HEK293 (cell line): ENCODE measurements around the gene OR51L1.

Experiments
- CTCF ChIA-PET: fragments of 350-600 bp; formaldehyde crosslinking; extraction: SDS; loops from one replicate; lab custom pipeline; 2021; ENCODE audit warnings: antibody characterized with exemption; lab: Yijun Ruan, JAX
- POLR2A ChIA-PET: fragments of 300-600 bp; formaldehyde crosslinking; extraction: SDS; loops from one replicate; lab custom pipeline; 2020; ENCODE audit warnings: antibody characterized with exemption, inconsistent platforms; lab: Yijun Ruan, JAX
- H3K27ac ChIP-seq: fragments of 200-500 bp; sonication (Bioruptor generic); 2 replicates; pipeline ENCODE4 v1.5.1; 2014; ENCODE audit warnings: low read depth, low read length, control low read depth, inconsistent platforms; ENCODE audit errors: extremely low read depth
- H3K36me3 ChIP-seq, 2 experiments: fragments of 200-500 bp in 1 of 2; sonication (Bioruptor generic) in 1 of 2; 1 replicate in 1 of 2; 2 replicates in 1 of 2; pipeline ENCODE4 v1.5.1; 2014 to 2017; ENCODE audit warnings: inconsistent platforms in 2 of 2, low read length in 2 of 2; ENCODE audit not compliant: control insufficient read depth in 2 of 2, insufficient read depth in 1 of 2
- H3K4me1 ChIP-seq: fragments of 200-500 bp; sonication (Bioruptor generic); 2 replicates; pipeline ENCODE4 v1.5.1; 2014; ENCODE audit warnings: mild to moderate bottlenecking, low read length, inconsistent platforms; ENCODE audit not compliant: control insufficient read depth, insufficient read depth
- H3K4me3 ChIP-seq: 2 replicates; pipeline ENCODE4 v1.5.1; 2011; ENCODE audit warnings: low read depth, mild to moderate bottlenecking, control low read depth, low read length, moderate library complexity
- H3K9me3 ChIP-seq: fragments of 200-500 bp; sonication (Bioruptor generic); 2 replicates; pipeline ENCODE4 v1.5.1; 2014; ENCODE audit warnings: low read depth, low read length, inconsistent platforms; ENCODE audit not compliant: control insufficient read depth, insufficient read depth
- ELK4 ChIP-seq: IDR thresholded peaks from 2 replicates; pipeline ENCODE4 v1.6.1; 2011; ENCODE audit warnings: mild to moderate bottlenecking, low read depth, low read length, borderline replicate concordance
- KLF1 ChIP-seq: fragments of 450-650 bp; formaldehyde crosslinking; IDR thresholded peaks from 2 replicates; pipeline ENCODE4 v1.5.1; 2016; ENCODE audit warnings: missing biosample characterization, missing genetic modification characterization
- KLF7 ChIP-seq: fragments of 450-650 bp; formaldehyde crosslinking; IDR thresholded peaks from 2 replicates; pipeline ENCODE4 v1.5.1; 2016; ENCODE audit warnings: missing biosample characterization, missing genetic modification characterization, borderline replicate concordance
- OVOL3 ChIP-seq: fragments of 450-650 bp; formaldehyde crosslinking; IDR thresholded peaks from 2 replicates; pipeline ENCODE4 v1.5.1; 2016; ENCODE audit warnings: missing biosample characterization, missing genetic modification characterization
- SCRT1 ChIP-seq: fragments of 450-650 bp; formaldehyde crosslinking; IDR thresholded peaks from 2 replicates; pipeline ENCODE4 v1.5.1; 2016; ENCODE audit warnings: missing biosample characterization, missing genetic modification characterization, borderline replicate concordance
- SP7 ChIP-seq: fragments of 450-650 bp; formaldehyde crosslinking; IDR thresholded peaks from 2 replicates; pipeline ENCODE4 v1.5.1; 2016; ENCODE audit warnings: missing biosample characterization, missing genetic modification characterization
- ZBTB8A ChIP-seq: fragments of 450-650 bp; formaldehyde crosslinking; IDR thresholded peaks from 2 replicates; pipeline ENCODE4 v1.5.1; 2016; ENCODE audit warnings: missing biosample characterization, missing genetic modification characterization
- ZFP69B ChIP-seq: fragments of 450-650 bp; formaldehyde crosslinking; IDR thresholded peaks from 2 replicates; pipeline ENCODE4 v1.5.1; 2016; ENCODE audit warnings: missing biosample characterization, missing genetic modification characterization
- ZNF132 ChIP-seq: fragments of 450-650 bp; formaldehyde crosslinking; IDR thresholded peaks from 2 replicates; pipeline ENCODE4 v1.5.1; 2017; ENCODE audit warnings: missing biosample characterization, missing genetic modification characterization, borderline replicate concordance
- ZNF140 ChIP-seq: fragments of 450-650 bp; formaldehyde crosslinking; IDR thresholded peaks from 2 replicates; pipeline ENCODE4 v1.5.1; 2016; ENCODE audit warnings: missing biosample characterization, missing genetic modification characterization
- ZNF169 ChIP-seq: fragments of 450-650 bp; formaldehyde crosslinking; IDR thresholded peaks from 2 replicates; pipeline ENCODE4 v1.5.1; 2016; ENCODE audit warnings: missing biosample characterization, missing genetic modification characterization
- ZNF202 ChIP-seq: fragments of 450-650 bp; formaldehyde crosslinking; IDR thresholded peaks from 2 replicates; pipeline ENCODE4 v1.5.1; 2016; ENCODE audit warnings: missing biosample characterization, missing genetic modification characterization, borderline replicate concordance
- ZNF221 ChIP-seq: fragments of 450-650 bp; formaldehyde crosslinking; IDR thresholded peaks from 2 replicates; pipeline ENCODE4 v1.5.1; 2017; ENCODE audit warnings: missing biosample characterization, missing genetic modification characterization, borderline replicate concordance
- ZNF311 ChIP-seq: fragments of 450-650 bp; formaldehyde crosslinking; IDR thresholded peaks from 2 replicates; pipeline ENCODE4 v1.5.1; 2017; ENCODE audit warnings: missing biosample characterization, missing genetic modification characterization, borderline replicate concordance
- ZNF404 ChIP-seq: fragments of 450-650 bp; formaldehyde crosslinking; IDR thresholded peaks from 2 replicates; pipeline ENCODE4 v1.5.1; 2017; ENCODE audit warnings: missing biosample characterization, missing genetic modification characterization
- ZNF529 ChIP-seq: fragments of 450-650 bp; formaldehyde crosslinking; IDR thresholded peaks from 2 replicates; pipeline ENCODE4 v1.5.1; 2017; ENCODE audit warnings: missing genetic modification characterization, missing biosample characterization; ENCODE audit not compliant: insufficient replicate concordance
- ZNF626 ChIP-seq: fragments of 450-650 bp; sonication (Bioruptor Pico); formaldehyde crosslinking; IDR thresholded peaks from 2 replicates; pipeline ENCODE4 v1.5.1; 2018; ENCODE audit warnings: missing biosample characterization, missing genetic modification characterization, inconsistent platforms
- ZNF654 ChIP-seq: fragments of 450-650 bp; formaldehyde crosslinking; IDR thresholded peaks from 2 replicates; pipeline ENCODE4 v1.5.1; 2016; ENCODE audit warnings: low read depth, missing biosample characterization, missing genetic modification characterization
- ZNF776 ChIP-seq: fragments of 450-650 bp; formaldehyde crosslinking; IDR thresholded peaks from 2 replicates; pipeline ENCODE4 v1.5.0; 2017; ENCODE audit warnings: missing biosample characterization, missing genetic modification characterization, borderline replicate concordance
- TF ChIP-seq, protein P1 (sequence below): fragments of 450-650 bp; formaldehyde crosslinking; IDR thresholded peaks from 2 replicates; pipeline ENCODE4 v1.5.1; 2016; ENCODE audit warnings: missing biosample characterization, missing genetic modification characterization
- TF ChIP-seq, protein P2 (sequence below): fragments of 450-650 bp; formaldehyde crosslinking; optimal IDR thresholded peaks from 2 replicates; pipeline ENCODE3; 2016; ENCODE audit warnings: missing biosample characterization, mild to moderate bottlenecking, missing genetic modification characterization
- TF ChIP-seq, protein P3 (sequence below): fragments of 450-650 bp; formaldehyde crosslinking; IDR thresholded peaks from 2 replicates; pipeline ENCODE4 v1.5.0; 2017; ENCODE audit warnings: missing biosample characterization, missing genetic modification characterization, borderline replicate concordance

Gene OR51L1

DNA sequence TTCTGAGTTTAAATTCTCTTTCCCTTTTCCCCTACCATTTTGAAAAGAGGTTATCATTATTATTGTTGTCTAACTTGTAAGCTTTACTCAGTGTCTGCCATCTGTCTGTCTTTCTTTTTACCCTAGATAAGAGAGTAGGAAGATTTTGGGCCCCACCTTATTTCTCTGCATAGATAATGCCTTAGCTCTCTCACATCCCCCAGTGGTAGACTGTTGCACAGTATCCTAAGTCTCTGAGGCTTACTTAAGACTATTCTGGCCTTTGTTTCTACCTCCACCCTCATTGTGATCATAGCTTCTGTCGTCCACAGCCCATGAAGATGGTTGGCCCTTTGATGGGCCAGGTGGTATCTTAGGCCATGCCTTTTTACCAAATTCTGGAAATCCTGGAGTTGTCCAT, 3.6 kb upstream of the OR51L1 start (continued):
- TF ChIP-seq ZNF311 (tag by site-specific recombination) (no peak), ZNF140 (no peak)

DNA sequence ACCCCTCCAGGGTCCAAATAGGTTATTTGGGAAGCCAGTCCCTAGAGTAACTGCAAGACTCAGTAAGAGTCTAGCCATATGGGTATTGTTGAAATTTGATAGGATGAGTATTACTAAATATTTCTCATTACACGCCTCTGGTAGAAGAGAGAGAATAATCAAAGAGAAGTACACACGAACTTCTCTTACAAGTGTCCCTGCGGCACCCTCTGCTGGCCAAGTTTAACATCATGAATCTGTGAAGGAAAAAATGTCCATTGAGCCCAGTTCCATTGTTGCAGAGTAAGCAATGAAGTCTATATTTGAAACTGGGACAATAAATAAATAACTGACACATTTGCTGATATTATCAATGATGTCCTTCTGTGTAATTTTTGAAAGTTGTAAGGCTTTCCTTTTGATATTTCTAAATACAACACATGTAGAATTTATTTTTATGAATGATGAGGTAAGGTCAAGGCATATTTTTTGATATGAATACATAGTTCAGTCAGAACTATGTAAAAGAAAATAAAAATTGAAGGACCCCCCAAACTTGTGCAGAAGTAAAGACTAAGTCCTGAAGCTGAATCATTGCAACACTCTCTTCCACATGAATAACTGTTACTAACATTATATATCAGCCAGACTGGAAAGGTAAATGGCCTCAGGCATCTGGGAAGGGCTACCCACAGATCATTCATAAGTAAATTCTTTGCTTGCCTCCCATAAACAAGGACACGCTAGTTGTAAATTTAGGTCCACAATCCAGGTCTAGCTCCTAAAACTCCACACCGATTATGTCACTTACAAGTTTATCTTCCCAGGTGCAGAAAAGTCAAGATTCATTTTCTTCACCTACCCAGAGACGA, 10.0 kb downstream of the OR51L1 start:
- CTCF ChIA-PET, result interaction anchor here (0.6 to 2.6 kb wide), 5 partner anchors 17 to 379 kb away, joined by 3 to 24 read pairs (median 4); partner anchors contain the start of gene OR51D1
- H3K4me3 ChIP-seq, result no peak overlapping the region
- no peaks in the 10 kb centered on the region for H3K9me3 ChIP-seq
- POLR2A ChIA-PET, result no interaction called here
- peak; percentile 53 for TF ChIP-seq ZNF654 (tag by site-specific recombination)
- TF ChIP-seq ZNF404, result no peak
- TF ChIP-seq, all 188 proteins: peak for 1
- no peaks in the 10 kb centered on the region for H3K4me1 ChIP-seq
- H3K36me3 ChIP-seq, result no peaks in the 10 kb centered on the region
- no peak overlapping the region for H3K27ac ChIP-seq

- POLR2A ChIA-PET, result no interaction called here
- CTCF ChIA-PET, result interaction anchor here (0.6 kb wide), 1 partner anchor 373 kb away, joined by 3 read pairs; no protein-coding TSS in a partner anchor
Measured at GRCh38 chr11:5007561-5007960, 12.9 kb downstream of the OR51L1 start.

More at GRCh38 chr11:5007561-5007960, 12.9 kb downstream of the OR51L1 start:
- H3K4me1 ChIP-seq, result no peaks in the 10 kb centered on the region
- no peak overlapping the region for H3K27ac ChIP-seq
- no peak overlapping the region for H3K4me3 ChIP-seq
- H3K9me3 ChIP-seq, result no peaks in the 10 kb centered on the region
- TF ChIP-seq SP7 (no peak), ZFP69B (tag by site-specific recombination) (no peak), KLF1 (tag by site-specific recombination) (no peak), ZNF221 (tag by site-specific recombination) (no peak), ZNF169 (tag by site-specific recombination) (no peak), ZNF202 (tag by site-specific recombination) (no peak), OVOL3 (tag by site-specific recombination) (no peak), ZNF776 (tag by site-specific recombination) (no peak), ZNF529 (no peak), KLF7 (tag by site-specific recombination) (no peak), ZNF626 (tag by site-specific recombination) (no peak), SCRT1 (tag by site-specific recombination) (no peak), ELK4 (no peak), ZNF132 (tag by site-specific recombination) (no peak), ZBTB8A (no peak)
- TF ChIP-seq, protein P1, sequence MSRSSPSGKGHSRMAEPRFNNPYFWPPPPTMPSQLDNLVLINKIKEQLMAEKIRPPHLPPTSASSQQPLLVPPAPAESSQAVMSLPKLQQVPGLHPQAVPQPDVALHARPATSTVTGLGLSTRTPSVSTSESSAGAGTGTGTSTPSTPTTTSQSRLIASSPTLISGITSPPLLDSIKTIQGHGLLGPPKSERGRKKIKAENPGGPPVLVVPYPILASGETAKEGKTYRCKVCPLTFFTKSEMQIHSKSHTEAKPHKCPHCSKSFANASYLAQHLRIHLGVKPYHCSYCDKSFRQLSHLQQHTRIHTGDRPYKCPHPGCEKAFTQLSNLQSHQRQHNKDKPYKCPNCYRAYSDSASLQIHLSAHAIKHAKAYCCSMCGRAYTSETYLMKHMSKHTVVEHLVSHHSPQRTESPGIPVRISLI (tag by site-specific recombination), result no peak
- TF ChIP-seq, protein P2, sequence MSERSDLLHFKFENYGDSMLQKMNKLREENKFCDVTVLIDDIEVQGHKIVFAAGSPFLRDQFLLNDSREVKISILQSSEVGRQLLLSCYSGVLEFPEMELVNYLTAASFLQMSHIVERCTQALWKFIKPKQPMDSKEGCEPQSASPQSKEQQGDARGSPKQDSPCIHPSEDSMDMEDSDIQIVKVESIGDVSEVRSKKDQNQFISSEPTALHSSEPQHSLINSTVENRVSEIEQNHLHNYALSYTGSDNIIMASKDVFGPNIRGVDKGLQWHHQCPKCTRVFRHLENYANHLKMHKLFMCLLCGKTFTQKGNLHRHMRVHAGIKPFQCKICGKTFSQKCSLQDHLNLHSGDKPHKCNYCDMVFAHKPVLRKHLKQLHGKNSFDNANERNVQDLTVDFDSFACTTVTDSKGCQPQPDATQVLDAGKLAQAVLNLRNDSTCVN, result no peak
- TF ChIP-seq, protein P3, sequence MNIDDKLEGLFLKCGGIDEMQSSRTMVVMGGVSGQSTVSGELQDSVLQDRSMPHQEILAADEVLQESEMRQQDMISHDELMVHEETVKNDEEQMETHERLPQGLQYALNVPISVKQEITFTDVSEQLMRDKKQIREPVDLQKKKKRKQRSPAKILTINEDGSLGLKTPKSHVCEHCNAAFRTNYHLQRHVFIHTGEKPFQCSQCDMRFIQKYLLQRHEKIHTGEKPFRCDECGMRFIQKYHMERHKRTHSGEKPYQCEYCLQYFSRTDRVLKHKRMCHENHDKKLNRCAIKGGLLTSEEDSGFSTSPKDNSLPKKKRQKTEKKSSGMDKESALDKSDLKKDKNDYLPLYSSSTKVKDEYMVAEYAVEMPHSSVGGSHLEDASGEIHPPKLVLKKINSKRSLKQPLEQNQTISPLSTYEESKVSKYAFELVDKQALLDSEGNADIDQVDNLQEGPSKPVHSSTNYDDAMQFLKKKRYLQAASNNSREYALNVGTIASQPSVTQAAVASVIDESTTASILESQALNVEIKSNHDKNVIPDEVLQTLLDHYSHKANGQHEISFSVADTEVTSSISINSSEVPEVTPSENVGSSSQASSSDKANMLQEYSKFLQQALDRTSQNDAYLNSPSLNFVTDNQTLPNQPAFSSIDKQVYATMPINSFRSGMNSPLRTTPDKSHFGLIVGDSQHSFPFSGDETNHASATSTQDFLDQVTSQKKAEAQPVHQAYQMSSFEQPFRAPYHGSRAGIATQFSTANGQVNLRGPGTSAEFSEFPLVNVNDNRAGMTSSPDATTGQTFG (tag by site-specific recombination), result no peak
- no peaks in the 10 kb centered on the region for H3K36me3 ChIP-seq
